Mesothelial cell of epicardium (in vitro differentiated cells): Measurements from ENCODE around the gene PAK4. TPM values are rescaled to one million over a fixed set of nuclear protein-coding genes. Genes with fewer than 3 reads are reported as not detected.

ENCODE experiments used
- DNase-seq, 2 experiments: peaks; one replicate each; pipeline ENCODE4 v3.0.0; 2021; ENCODE audit warnings: low spot score in 2 of 2; ENCODE audit not compliant: unreplicated experiment in 2 of 2
- H3K27ac Mint-ChIP-seq: 2 replicates; pipeline ENCODE4 v1.8.0; 2021; ENCODE audit warnings: mixed read lengths
- H3K27me3 Mint-ChIP-seq: 2 replicates; pipeline ENCODE4 v1.8.0; 2021; ENCODE audit warnings: low read depth, mixed read lengths
- H3K36me3 Mint-ChIP-seq: 2 replicates; pipeline ENCODE4 v1.8.0; 2021; ENCODE audit warnings: mixed read lengths
- H3K4me1 Mint-ChIP-seq: 2 replicates; pipeline ENCODE4 v1.8.0; 2021; ENCODE audit warnings: mixed read lengths
- H3K4me3 Mint-ChIP-seq: 2 replicates; pipeline ENCODE4 v1.8.0; 2021; ENCODE audit warnings: mild to moderate bottlenecking, moderate library complexity, mixed read lengths
- H3K9me3 Mint-ChIP-seq: 2 replicates; pipeline ENCODE4 v1.8.0; 2021; ENCODE audit warnings: mixed read lengths
- total RNA-seq: library from RNA; stranded (reverse); gene quantifications from 3 replicates; pipeline ENCODE4 v1.2.1, GENCODE V29; 2021
- TF ChIP-seq, protein P1 (sequence below): fragments of 200-600 bp; sonication (generic); IDR thresholded peaks from one replicate; pipeline ENCODE4 v1.5.0; 2021; ENCODE audit warnings: antibody characterized with exemption; ENCODE audit not compliant: unreplicated experiment

The PAK4 gene
- total RNA-seq, 1 donor from 2014 or later = 102 TPM

DNA sequence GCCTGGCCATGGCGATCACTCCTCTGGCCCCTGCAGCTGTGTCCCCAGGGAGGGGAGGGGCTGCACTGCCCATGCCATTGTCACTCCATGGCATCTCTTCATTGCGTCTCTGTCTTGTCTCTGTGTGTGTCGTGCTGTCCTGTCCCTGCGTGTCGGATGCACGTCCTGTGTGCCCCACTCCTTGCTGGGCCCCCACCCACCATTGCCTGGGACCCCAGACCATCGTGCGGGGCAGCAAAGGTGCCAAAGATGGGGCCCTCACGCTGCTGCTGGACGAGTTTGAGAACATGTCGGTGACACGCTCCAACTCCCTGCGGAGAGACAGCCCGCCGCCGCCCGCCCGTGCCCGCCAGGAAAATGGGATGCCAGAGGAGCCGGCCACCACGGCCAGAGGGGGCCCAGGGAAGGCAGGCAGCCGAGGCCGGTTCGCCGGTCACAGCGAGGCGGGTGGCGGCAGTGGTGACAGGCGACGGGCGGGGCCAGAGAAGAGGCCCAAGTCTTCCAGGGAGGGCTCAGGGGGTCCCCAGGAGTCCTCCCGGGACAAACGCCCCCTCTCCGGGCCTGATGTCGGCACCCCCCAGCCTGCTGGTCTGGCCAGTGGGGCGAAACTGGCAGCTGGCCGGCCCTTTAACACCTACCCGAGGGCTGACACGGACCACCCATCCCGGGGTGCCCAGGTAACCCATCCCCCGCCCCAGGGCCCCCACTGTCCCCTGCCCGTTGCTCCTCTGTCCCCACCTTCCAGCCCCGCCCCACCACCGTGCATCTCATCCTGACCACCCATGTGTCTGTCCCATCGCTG is 47.3 kb downstream of the PAK4 start:
- Mint-ChIP-seq H3K27ac (no peak overlapping the region), H3K9me3 (no peaks in the 10 kb centered on the region), H3K4me1 (peaks cover 9% of the 10 kb centered on the region), H3K4me3 (no peak overlapping the region), H3K27me3 (no peaks in the 10 kb centered on the region), H3K36me3 (peaks cover 7% of the 10 kb centered on the region)
- TF ChIP-seq, protein P1, sequence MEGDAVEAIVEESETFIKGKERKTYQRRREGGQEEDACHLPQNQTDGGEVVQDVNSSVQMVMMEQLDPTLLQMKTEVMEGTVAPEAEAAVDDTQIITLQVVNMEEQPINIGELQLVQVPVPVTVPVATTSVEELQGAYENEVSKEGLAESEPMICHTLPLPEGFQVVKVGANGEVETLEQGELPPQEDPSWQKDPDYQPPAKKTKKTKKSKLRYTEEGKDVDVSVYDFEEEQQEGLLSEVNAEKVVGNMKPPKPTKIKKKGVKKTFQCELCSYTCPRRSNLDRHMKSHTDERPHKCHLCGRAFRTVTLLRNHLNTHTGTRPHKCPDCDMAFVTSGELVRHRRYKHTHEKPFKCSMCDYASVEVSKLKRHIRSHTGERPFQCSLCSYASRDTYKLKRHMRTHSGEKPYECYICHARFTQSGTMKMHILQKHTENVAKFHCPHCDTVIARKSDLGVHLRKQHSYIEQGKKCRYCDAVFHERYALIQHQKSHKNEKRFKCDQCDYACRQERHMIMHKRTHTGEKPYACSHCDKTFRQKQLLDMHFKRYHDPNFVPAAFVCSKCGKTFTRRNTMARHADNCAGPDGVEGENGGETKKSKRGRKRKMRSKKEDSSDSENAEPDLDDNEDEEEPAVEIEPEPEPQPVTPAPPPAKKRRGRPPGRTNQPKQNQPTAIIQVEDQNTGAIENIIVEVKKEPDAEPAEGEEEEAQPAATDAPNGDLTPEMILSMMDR = no peak
- DNase-seq = no peak

DNA sequence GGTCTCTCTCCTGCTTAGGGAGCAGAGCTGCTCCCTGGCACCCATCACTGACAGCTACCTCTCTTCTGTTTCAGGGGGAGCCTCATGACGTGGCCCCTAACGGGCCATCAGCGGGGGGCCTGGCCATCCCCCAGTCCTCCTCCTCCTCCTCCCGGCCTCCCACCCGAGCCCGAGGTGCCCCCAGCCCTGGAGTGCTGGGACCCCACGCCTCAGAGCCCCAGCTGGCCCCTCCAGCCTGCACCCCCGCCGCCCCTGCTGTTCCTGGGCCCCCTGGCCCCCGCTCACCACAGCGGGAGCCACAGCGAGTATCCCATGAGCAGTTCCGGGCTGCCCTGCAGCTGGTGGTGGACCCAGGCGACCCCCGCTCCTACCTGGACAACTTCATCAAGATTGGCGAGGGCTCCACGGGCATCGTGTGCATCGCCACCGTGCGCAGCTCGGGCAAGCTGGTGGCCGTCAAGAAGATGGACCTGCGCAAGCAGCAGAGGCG is 48.0 kb downstream of the PAK4 start:
- TF ChIP-seq, protein P1 = no peak
- Mint-ChIP-seq H3K9me3 (no peaks in the 10 kb centered on the region), H3K4me1 (peaks cover 5% of the 10 kb centered on the region)

DNA sequence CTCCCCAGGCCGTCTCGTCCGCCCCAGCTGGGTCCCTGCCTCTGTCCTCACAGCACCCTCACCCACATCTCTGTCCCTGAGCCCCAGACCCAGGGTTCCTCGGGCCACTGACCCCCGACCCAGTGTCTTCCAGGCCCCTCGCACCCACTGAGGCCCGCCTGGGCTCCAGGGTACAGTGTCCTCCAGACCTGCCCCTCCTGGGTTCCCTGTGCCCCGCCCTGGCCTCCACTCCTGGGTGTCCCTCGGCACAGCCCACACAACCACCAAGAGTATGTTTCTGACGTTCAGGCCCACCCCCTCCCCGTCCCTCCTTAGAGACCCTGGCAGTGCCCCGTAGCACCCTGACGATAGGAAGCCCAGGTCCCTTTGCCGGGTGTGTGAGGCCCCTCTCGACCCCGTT is 48.6 kb downstream of the PAK4 start:
- H3K27me3 Mint-ChIP-seq = no peaks in the 10 kb centered on the region
- no peak overlapping the region for H3K27ac Mint-ChIP-seq
- H3K4me3 Mint-ChIP-seq = no peak overlapping the region
- TF ChIP-seq, protein P1 = no peak
- peaks cover 16% of the 10 kb centered on the region for H3K36me3 Mint-ChIP-seq
- H3K4me1 Mint-ChIP-seq = peaks cover 2% of the 10 kb centered on the region
- no peaks in the 10 kb centered on the region for H3K9me3 Mint-ChIP-seq
- DNase-seq = no peak

More for the DNA sequence above, 48.0 kb downstream of the PAK4 start:
- no peak overlapping the region for H3K27ac Mint-ChIP-seq
- H3K27me3 Mint-ChIP-seq = no peaks in the 10 kb centered on the region
- peaks cover 11% of the 10 kb centered on the region for H3K36me3 Mint-ChIP-seq
- DNase-seq = no peak
- no peak overlapping the region for H3K4me3 Mint-ChIP-seq

DNA sequence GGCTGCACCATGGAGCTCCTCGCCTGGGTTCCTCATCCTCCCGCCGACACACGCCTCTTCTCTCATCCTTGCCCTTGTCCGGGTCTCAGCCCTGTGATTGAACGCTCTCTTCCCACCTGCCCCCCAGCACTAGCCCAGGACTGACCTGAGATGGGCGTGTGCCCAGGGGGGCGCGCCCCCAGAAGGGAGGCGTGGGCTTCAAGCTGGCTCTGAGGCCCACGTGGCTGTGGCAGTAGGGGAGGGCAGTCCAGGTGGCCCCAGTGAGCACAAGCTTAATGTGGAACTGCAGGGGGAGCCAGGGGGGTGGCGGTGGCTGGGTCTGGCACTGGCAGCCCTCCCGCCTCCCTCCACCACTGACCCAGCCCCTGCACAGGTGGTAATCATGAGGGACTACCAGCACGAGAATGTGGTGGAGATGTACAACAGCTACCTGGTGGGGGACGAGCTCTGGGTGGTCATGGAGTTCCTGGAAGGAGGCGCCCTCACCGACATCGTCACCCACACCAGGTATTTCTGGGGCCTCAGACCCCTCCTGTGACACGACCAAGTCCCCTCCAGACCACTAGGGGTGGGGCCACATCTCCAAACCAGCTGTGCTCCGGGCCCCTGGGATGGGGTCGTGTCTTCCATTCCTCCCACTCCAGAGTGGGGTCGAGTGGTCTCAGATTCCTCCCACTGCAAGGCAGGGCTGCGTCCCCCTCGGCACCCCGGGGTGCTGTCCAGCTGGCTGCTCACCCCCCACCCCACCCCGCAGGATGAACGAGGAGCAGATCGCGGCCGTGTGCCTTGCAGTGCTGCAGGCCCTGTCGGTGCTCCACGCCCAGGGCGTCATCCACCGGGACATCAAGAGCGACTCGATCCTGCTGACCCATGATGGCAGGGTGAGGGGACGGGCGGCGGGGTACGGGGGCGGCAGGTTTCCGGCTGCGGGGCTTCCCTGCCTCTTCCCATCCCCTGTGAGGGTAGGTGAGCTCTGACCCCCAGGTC is 49.3 kb downstream of the PAK4 start:
- TF ChIP-seq, protein P1 = no peak
- Mint-ChIP-seq H3K27ac (no peak overlapping the region), H3K4me1 (peaks cover 2% of the 10 kb centered on the region)

DNA sequence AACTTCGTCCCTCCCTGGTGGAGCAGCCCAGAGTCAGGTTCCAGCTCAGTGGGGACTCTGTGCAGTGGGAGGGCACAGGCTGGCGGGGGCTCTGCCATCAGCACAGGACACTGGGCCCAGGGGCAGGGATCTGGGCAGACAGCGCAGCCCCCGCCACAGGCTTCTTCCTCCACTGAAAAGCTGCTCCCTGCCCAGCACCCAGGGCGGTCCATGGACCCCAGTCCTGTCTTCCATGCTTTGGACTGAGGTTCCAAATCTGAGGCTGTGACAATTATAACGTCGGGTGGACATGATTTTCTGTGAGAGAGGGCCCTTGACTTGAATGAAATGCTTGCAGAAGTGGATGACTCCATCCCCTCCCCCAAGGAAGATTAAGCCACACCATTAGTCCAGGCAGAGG is 50.0 kb downstream of the PAK4 start:
- Mint-ChIP-seq H3K4me1 (peaks cover 2% of the 10 kb centered on the region), H3K4me3 (no peak overlapping the region), H3K27ac (peak overlapping the region; percentile 37), H3K27me3 (no peaks in the 10 kb centered on the region), H3K36me3 (peaks cover 16% of the 10 kb centered on the region), H3K9me3 (no peaks in the 10 kb centered on the region)
- TF ChIP-seq, protein P1 = no peak
- DNase-seq = no peak

More for the DNA sequence above, 49.3 kb downstream of the PAK4 start:
- Mint-ChIP-seq H3K4me3 (no peak overlapping the region), H3K9me3 (no peaks in the 10 kb centered on the region), H3K27me3 (no peaks in the 10 kb centered on the region), H3K36me3 (peaks cover 16% of the 10 kb centered on the region)
- DNase-seq = no peak
